HG02852 (cell line): ENCODE measurements around the gene MOCS3.

Source experiments
- ATAC-seq: cut with Tn5 transposase; IDR thresholded peaks from one replicate; pipeline ENCODE4 v1.9.1; 2021; ENCODE audit warnings: mild to moderate bottlenecking, moderate library complexity; ENCODE audit not compliant: unreplicated experiment

MOCS3 gene

DNA sequence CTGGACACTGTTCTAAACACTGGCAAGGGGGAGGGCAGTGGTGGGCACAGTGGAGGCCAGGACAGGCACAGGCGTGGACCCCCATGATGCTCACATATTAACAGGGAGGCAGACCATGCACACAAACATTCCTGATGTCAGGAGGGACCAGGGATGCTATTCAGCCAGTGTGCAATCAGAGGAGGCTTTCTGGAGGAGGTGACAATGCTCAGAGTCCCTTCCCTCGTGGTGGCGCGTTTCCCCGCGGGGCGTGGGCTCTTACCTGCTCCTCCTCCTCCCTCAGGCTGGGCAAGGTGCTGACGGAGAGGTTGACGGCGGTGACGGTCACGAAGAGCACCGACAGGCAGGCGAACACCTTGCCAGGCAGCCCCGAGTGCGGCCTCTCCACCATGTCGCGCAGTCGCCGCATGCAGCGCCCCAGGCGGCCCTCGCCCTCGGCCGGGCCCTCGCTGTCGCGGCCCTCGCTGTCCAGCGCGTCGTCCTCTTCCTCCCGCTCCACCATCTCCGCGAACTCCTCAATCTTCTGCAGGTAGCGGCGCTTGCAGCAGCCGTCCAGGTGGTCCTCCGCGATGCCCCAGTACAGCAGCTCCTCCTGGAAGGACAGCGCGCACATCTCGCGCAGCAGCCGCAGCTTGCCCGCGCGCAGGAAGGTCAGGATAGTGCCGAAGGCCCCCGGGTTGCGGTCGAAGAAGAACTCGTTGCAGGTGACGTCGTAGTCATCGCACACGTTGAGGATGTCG, 50.9 kb downstream of the MOCS3 start:
- no peak for ATAC-seq

DNA sequence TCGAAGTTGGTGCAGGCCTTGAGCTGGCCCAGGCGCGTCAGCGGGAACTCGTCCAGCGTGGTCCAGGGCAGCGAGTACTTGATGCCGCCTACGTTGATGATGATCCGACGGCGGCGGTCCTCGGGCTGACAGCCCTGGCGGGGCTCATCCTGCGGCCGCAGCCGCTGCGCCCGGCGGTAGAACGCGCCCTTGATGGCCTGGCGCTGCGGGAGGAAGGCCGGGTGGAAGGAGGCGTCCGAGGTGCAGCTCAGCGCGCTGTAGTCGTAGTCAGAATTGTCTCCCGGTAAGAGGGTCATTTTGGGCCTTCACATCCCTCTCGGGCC, 51.4 kb downstream of the MOCS3 start:
- ATAC-seq, result no peak

DNA sequence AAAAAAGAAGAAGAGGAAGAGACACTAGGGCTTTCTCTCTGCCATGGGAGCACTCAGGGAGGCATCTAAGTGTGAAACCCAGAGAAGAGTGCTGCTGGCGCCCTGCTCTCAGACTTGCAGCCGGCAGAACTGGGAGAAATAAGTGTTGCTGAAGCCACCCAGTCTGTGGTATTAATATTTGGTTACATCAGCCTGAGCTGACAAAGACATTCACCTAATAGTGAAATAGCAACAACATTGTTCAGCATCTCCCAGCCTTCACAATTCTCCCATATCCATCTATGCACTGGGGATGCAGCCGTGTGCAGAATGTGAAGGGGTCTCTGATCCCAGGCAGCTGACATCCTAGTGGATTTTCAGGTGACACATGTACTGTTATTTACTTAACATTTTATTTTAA, 52.3 kb downstream of the MOCS3 start:
- ATAC-seq, result no peak

DNA sequence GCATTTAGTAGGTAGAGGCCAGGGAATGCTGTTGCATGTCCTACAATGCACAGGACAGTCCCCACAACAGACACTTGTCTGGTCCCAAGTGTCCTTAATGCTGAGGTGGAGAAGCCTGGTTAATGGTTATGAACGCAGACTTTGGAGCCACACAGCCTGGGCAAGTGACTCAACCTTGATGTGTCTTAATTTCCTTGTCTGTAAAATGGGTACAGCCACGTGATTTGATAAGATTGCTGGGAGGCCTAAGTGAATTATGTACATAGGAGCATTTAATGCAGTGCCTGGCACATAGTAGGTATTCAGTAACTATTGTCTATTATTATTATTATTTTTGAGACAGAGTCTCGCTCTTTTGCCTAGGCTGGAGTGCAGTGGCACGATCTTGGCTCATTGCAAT, 52.9 kb downstream of the MOCS3 start:
- no peak for ATAC-seq

DNA sequence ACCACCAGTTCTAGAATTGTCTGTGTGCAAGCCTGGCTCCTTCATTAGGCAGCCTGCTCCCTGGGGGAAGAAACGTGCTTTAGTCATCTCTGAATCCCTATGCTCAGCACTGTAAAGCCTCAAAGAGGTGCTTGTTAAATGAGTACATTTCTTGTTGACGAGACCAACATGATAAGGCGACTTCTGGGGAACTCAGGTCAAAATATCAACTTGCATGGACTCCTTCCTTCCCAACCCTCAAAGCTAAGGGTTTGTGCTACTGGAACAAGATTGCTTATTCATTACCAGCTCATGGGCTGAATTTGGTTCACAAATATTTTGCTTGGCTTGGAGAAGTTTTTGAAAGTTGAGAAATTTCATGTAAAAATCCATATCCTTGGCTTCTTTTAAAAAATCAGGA, 53.7 kb downstream of the MOCS3 start:
- ATAC-seq, result no peak
